Kidney epithelial cell (primary cell): ENCODE results near the gene TMEM128. TPM values are rescaled to one million over a fixed set of nuclear protein-coding genes. Genes with fewer than 3 reads are reported as not detected.
"Not testable (repeated sequence)": the region's sequence is repeated elsewhere in the genome, so short reads cannot be mapped to it uniquely, and the experiment has no call there.

Experiments
- DNase-seq: peaks from one replicate; pipeline ENCODE4 v3.0.0-alpha.2; 2010; ENCODE audit warnings: low read depth
- H3K27me3 ChIP-seq: 2 replicates; pipeline ENCODE4 v1.6.0; 2011; ENCODE audit warnings: low read length; ENCODE audit not compliant: control insufficient read depth, insufficient read depth
- H3K36me3 ChIP-seq: 2 replicates; pipeline ENCODE4 v1.5.1; 2011; ENCODE audit warnings: low read length; ENCODE audit not compliant: control insufficient read depth, insufficient read depth
- H3K4me3 ChIP-seq: 2 replicates; pipeline ENCODE4 v1.5.1; 2011; ENCODE audit warnings: low read depth, mild to moderate bottlenecking, control low read depth, low read length
- total RNA-seq: library from RNA; depleted of rRNA; stranded (reverse); fragments of >200 nt; gene quantifications from 2 replicates; pipeline ENCODE4 v1.2.3, GENCODE V29; 2015
- TF ChIP-seq, protein P1 (sequence below): IDR thresholded peaks from 2 replicates; pipeline ENCODE4 v1.5.1; 2011; ENCODE audit warnings: mild to moderate bottlenecking, moderate library complexity, low read length, control low read depth, inconsistent platforms; ENCODE audit not compliant: insufficient read depth, poor library complexity, severe bottlenecking

The TMEM128 gene
- total RNA-seq, 1 donor from 2014 or later, result 39.1 TPM

DNA sequence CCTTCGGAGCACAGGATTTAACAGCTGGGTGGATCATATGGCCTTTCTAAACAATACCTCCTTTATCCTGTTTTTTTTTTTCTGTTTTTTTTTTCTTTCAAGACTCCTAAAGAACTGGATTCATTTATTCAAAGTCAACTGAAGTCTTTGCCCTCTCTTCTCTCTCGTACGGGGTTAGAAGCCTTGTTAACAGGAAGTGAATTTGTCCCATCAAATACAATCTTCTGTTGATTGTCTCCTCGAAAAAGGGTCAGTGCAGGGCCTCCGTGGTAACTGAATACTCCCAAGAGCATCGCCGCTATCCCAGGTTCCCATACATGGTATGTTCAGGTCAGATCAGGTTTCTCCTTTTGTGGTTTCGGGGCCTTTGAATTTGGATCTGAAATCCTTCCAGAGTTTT is 1.8 kb upstream of the TMEM128 start:
- no peaks in the 10 kb centered on the region for H3K36me3 ChIP-seq
- H3K4me3 ChIP-seq, result no peak overlapping the region
- TF ChIP-seq, protein P1, sequence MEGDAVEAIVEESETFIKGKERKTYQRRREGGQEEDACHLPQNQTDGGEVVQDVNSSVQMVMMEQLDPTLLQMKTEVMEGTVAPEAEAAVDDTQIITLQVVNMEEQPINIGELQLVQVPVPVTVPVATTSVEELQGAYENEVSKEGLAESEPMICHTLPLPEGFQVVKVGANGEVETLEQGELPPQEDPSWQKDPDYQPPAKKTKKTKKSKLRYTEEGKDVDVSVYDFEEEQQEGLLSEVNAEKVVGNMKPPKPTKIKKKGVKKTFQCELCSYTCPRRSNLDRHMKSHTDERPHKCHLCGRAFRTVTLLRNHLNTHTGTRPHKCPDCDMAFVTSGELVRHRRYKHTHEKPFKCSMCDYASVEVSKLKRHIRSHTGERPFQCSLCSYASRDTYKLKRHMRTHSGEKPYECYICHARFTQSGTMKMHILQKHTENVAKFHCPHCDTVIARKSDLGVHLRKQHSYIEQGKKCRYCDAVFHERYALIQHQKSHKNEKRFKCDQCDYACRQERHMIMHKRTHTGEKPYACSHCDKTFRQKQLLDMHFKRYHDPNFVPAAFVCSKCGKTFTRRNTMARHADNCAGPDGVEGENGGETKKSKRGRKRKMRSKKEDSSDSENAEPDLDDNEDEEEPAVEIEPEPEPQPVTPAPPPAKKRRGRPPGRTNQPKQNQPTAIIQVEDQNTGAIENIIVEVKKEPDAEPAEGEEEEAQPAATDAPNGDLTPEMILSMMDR, result no peak
- no peak for DNase-seq
- no peaks in the 10 kb centered on the region for H3K27me3 ChIP-seq

DNA sequence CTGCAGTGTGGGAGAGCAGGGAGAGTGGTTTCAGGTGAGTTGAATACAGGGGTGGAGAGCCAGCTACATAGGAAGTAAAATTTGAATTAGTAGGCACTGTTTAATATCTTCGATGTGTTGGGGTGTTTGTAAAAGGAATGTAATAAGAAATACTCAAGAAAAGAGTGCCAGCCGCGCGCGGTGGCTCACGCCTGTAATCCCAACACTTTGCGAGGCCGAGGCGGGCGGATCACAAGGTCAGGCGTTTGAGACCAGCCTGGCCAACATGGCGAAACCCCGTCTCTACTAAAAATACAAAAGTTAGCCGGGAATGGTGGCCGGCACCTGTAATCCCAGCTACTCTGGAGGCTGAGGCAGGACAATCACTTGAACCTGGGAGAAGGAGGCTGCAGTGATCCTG is 1.3 kb upstream of the TMEM128 start:
- H3K4me3 ChIP-seq, H3K27me3 ChIP-seq, DNase-seq, H3K36me3 ChIP-seq: not testable (repeated sequence)

DNA sequence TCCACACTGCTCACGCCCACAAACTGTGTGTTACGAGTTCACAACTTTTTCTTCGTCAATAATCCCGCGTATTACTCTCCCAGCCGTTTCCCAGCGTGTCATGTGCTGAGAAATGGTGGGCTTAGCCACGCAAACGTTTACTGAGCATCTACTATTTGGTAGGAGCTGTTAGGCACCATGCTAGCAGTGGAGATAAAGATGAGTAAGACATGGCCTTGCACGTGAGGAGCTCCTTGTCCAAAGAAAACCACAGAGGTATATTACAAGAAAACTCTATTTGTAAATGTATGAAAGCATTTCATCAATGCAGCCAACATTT is 821 bp upstream of the TMEM128 start:
- Histone ChIP-seq H3K36me3 (no peaks in the 10 kb centered on the region), H3K27me3 (no peaks in the 10 kb centered on the region), H3K4me3 (peak overlapping the region; percentile 83)
- DNase-seq, result no peak
- TF ChIP-seq, protein P1, result no peak

DNA sequence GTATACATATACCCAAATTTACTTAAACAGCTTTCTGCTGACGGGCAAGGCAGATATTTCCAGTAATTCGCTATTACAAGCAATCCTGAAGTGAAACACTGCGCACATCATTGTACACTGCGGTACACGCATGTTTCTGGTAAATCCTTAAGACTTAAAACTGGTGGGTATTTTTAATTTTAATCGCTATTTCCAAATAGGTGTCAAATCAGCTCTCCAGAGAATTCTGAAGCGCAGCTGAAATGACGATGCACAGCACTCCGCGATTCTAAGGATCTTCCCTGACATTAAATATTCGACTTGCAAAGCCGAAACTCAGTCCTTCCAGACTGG is 361 bp downstream of the TMEM128 start:
- Histone ChIP-seq H3K4me3 (peak overlapping the region; percentile 83), H3K27me3 (no peaks in the 10 kb centered on the region), H3K36me3 (no peaks in the 10 kb centered on the region)
- DNase-seq, result no peak
- TF ChIP-seq, protein P1, result no peak

DNA sequence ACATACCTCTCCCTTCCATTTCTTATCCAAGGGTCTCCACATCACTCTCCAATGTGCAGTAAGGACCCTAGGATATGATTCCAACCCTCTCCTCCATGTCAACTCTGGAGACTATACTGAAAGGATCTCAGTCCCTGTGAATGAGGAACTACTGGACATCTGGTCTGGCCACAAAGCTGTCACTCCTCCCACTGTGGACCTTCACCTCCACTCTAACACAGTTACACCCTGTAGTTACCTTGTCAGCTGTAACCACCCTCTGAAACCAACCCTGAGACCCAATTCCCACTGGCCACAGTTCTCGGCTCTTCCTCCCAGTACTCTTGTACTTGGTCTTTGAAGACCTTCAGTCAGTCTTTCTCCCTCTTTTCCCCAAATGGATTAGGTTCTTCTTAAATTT is 2.9 kb downstream of the TMEM128 start:
- Histone ChIP-seq H3K27me3 (no peaks in the 10 kb centered on the region), H3K4me3 (no peak overlapping the region)
- TF ChIP-seq, protein P1, result no peak

DNA sequence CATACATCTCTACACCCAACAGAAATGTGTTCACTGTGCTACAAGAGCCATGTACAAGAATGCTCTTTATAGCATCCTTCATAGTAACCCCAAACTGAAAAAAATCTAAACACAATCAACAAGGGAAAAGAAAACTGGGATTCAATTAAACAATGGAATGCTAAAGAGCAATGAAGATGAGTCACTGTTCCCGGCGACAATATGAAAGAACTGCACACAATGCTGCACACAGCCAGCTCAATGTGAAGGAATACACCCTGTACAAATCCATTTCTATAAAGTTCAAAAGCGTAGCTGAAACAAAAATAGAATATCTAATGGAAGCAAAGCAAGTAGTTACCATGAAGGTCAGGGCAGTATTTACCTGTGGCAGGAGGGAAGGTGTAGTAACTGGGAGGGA is 8.5 kb downstream of the TMEM128 start:
- not testable (repeated sequence) for H3K4me3 ChIP-seq, H3K36me3 ChIP-seq, DNase-seq, H3K27me3 ChIP-seq

More for the DNA sequence above, 2.9 kb downstream of the TMEM128 start:
- H3K36me3 ChIP-seq, result no peaks in the 10 kb centered on the region
- DNase-seq, result no peak

DNA sequence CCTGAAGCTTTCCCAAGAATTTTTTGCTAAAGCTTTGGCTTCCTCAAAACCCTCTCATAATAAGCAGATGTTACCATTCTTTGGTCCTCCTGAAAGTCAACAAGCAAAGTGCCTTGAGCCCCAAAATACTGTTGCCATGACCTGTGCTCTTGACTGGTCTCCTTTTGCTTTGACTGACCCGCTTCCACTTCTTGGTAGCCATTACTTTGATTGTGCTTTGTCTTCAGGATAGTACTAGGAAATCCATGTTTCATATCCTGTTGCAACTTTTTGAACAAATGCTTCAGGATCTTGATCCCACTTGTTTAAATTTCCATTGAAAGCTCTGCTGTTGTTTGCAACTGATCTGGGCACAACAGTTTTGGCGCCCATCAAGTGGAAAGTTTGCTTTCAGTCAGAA is 14.4 kb downstream of the TMEM128 start:
- Histone ChIP-seq H3K36me3 (no peaks in the 10 kb centered on the region), H3K4me3 (no peak overlapping the region), H3K27me3 (peaks cover 5% of the 10 kb centered on the region)
- DNase-seq, result no peak
- TF ChIP-seq, protein P1, result no peak
